Measurements from ENCODE around the gene CCS.

The CCS gene

GRCh38 chr11:66559866-66560676 is 32.9 kb upstream of the CCS start:
- no peak for DNase-seq
- H3K23ac ChIP-seq (ENCODE audit: low read length): no peak overlapping the region
- WGBS (ENCODE audit: extremely low coverage, insufficient coverage, low lambda C conversion rate): no CpG with 5 or more reads among the region's 27 CpGs

GRCh38 chr11:66561178-66561974 is 31.6 kb upstream of the CCS start:
- H2AK5ac ChIP-seq (ENCODE audit: low read length): no peak overlapping the region
- no peak overlapping the region for H2BK5ac ChIP-seq (ENCODE audit: low read length)
- no peak overlapping the region for H4K8ac ChIP-seq (ENCODE audit: low read depth, low read length)
- no peak overlapping the region for H3K23ac ChIP-seq (ENCODE audit: low read length)
- H3K27ac ChIP-seq (ENCODE audit: low read depth, low read length): no peak overlapping the region
- H3K36me3 ChIP-seq (ENCODE audit: control insufficient read depth, insufficient read depth, low read length): no peaks in the 10 kb centered on the region
- H3K56ac ChIP-seq (ENCODE audit: low read length): peak overlapping the region; percentile 25
- H3K79me1 ChIP-seq (ENCODE audit: low read length): no peaks in the 10 kb centered on the region
- no peak overlapping the region for H3K4ac ChIP-seq (ENCODE audit: low read depth, low read length)
- no peak overlapping the region for H2BK120ac ChIP-seq (ENCODE audit: low read depth, low read length)
- no peak overlapping the region for H3K4me2 ChIP-seq (ENCODE audit: low read length)
- no peak overlapping the region for H2BK15ac ChIP-seq (replicated peaks; ENCODE audit: low read depth)
- DNase-seq: no peak
- no CpG with 5 or more reads among the region's 14 CpGs for WGBS (ENCODE audit: extremely low coverage, insufficient coverage, low lambda C conversion rate)
- no peak overlapping the region for H3K9ac ChIP-seq (ENCODE audit: low read length)
- H3K79me2 ChIP-seq (ENCODE audit: control insufficient read depth, insufficient read depth, low read length): no peaks in the 10 kb centered on the region
- no peak overlapping the region for H3K18ac ChIP-seq (ENCODE audit: low read length)
- H3K4me3 ChIP-seq (ENCODE audit: low read length): no peak overlapping the region
- no peak overlapping the region for H4K5ac ChIP-seq (ENCODE audit: low read length)
- H3K27me3 ChIP-seq (ENCODE audit: insufficient read depth, low read length, poor library complexity): no peaks in the 10 kb centered on the region
- H3K4me1 ChIP-seq (ENCODE audit: control insufficient read depth, low read depth, low read length): no peaks in the 10 kb centered on the region

More at GRCh38 chr11:66559866-66560676, 32.9 kb upstream of the CCS start:
- Histone ChIP-seq H3K56ac (ENCODE audit: low read length) (no peak overlapping the region), H2BK120ac (ENCODE audit: low read depth, low read length) (no peak overlapping the region), H3K9ac (ENCODE audit: low read length) (no peak overlapping the region), H2BK15ac (replicated peaks; ENCODE audit: low read depth) (no peak overlapping the region), H3K4me2 (ENCODE audit: low read length) (no peak overlapping the region), H3K4me1 (ENCODE audit: control insufficient read depth, low read depth, low read length) (no peaks in the 10 kb centered on the region), H4K8ac (ENCODE audit: low read depth, low read length) (no peak overlapping the region), H3K18ac (ENCODE audit: low read length) (no peak overlapping the region), H3K79me2 (ENCODE audit: control insufficient read depth, insufficient read depth, low read length) (no peaks in the 10 kb centered on the region), H3K27me3 (ENCODE audit: insufficient read depth, low read length, poor library complexity) (no peaks in the 10 kb centered on the region), H4K5ac (ENCODE audit: low read length) (no peak overlapping the region), H3K79me1 (ENCODE audit: low read length) (no peaks in the 10 kb centered on the region), H3K4ac (ENCODE audit: low read depth, low read length) (no peak overlapping the region), H3K36me3 (ENCODE audit: control insufficient read depth, insufficient read depth, low read length) (no peaks in the 10 kb centered on the region), H3K4me3 (ENCODE audit: low read length) (no peak overlapping the region), H2AK5ac (ENCODE audit: low read length) (no peak overlapping the region), H3K27ac (ENCODE audit: low read depth, low read length) (no peak overlapping the region), H2BK5ac (ENCODE audit: low read length) (no peak overlapping the region)

GRCh38 chr11:66561975-66562248 is 31.1 kb upstream of the CCS start:
- no peak overlapping the region for H3K18ac ChIP-seq (ENCODE audit: low read length)
- H3K23ac ChIP-seq (ENCODE audit: low read length): no peak overlapping the region
- no peak overlapping the region for H3K9ac ChIP-seq (ENCODE audit: low read length)
- H3K4me3 ChIP-seq (ENCODE audit: low read length): no peak overlapping the region
- H3K27ac ChIP-seq (ENCODE audit: low read depth, low read length): no peak overlapping the region
- H2BK120ac ChIP-seq (ENCODE audit: low read depth, low read length): no peak overlapping the region
- no peaks in the 10 kb centered on the region for H3K27me3 ChIP-seq (ENCODE audit: insufficient read depth, low read length, poor library complexity)
- no peak overlapping the region for H3K4ac ChIP-seq (ENCODE audit: low read depth, low read length)
- no peak for DNase-seq
- H2BK15ac ChIP-seq (replicated peaks; ENCODE audit: low read depth): no peak overlapping the region
- no peak overlapping the region for H2BK5ac ChIP-seq (ENCODE audit: low read length)
- H3K56ac ChIP-seq (ENCODE audit: low read length): no peak overlapping the region
- H3K79me2 ChIP-seq (ENCODE audit: control insufficient read depth, insufficient read depth, low read length): no peaks in the 10 kb centered on the region
- no peak overlapping the region for H2AK5ac ChIP-seq (ENCODE audit: low read length)
- no peak overlapping the region for H3K4me2 ChIP-seq (ENCODE audit: low read length)
- no peaks in the 10 kb centered on the region for H3K36me3 ChIP-seq (ENCODE audit: control insufficient read depth, insufficient read depth, low read length)
- H4K8ac ChIP-seq (ENCODE audit: low read depth, low read length): no peak overlapping the region
- no peaks in the 10 kb centered on the region for H3K4me1 ChIP-seq (ENCODE audit: control insufficient read depth, low read depth, low read length)
- no peak overlapping the region for H4K5ac ChIP-seq (ENCODE audit: low read length)
- H3K79me1 ChIP-seq (ENCODE audit: low read length): no peaks in the 10 kb centered on the region
- WGBS (ENCODE audit: extremely low coverage, insufficient coverage, low lambda C conversion rate): no CpG with 5 or more reads among the region's 9 CpGs

- Histone ChIP-seq H3K23ac (ENCODE audit: low read length) (no peak overlapping the region), H3K27me3 (ENCODE audit: insufficient read depth, low read length, poor library complexity) (no peaks in the 10 kb centered on the region), H3K4me3 (ENCODE audit: low read length) (no peak overlapping the region), H3K79me1 (ENCODE audit: low read length) (no peaks in the 10 kb centered on the region), H3K36me3 (ENCODE audit: control insufficient read depth, insufficient read depth, low read length) (no peaks in the 10 kb centered on the region), H3K4ac (ENCODE audit: low read depth, low read length) (no peak overlapping the region), H3K56ac (ENCODE audit: low read length) (no peak overlapping the region), H3K4me1 (ENCODE audit: control insufficient read depth, low read depth, low read length) (no peaks in the 10 kb centered on the region), H2BK15ac (replicated peaks; ENCODE audit: low read depth) (no peak overlapping the region), H3K27ac (ENCODE audit: low read depth, low read length) (no peak overlapping the region), H3K79me2 (ENCODE audit: control insufficient read depth, insufficient read depth, low read length) (no peaks in the 10 kb centered on the region), H2BK5ac (ENCODE audit: low read length) (no peak overlapping the region), H2BK120ac (ENCODE audit: low read depth, low read length) (no peak overlapping the region), H3K9ac (ENCODE audit: low read length) (no peak overlapping the region), H4K5ac (ENCODE audit: low read length) (no peak overlapping the region), H3K18ac (ENCODE audit: low read length) (no peak overlapping the region), H4K8ac (ENCODE audit: low read depth, low read length) (no peak overlapping the region), H3K4me2 (ENCODE audit: low read length) (no peak overlapping the region), H2AK5ac (ENCODE audit: low read length) (no peak overlapping the region)
- WGBS (ENCODE audit: extremely low coverage, insufficient coverage, low lambda C conversion rate): no CpG with 5 or more reads among the region's 2 CpGs
- DNase-seq: no peak
Observed at GRCh38 chr11:66562275-66562674, 30.7 kb upstream of the CCS start.

GRCh38 chr11:66562907-66563583 is 29.9 kb upstream of the CCS start:
- Histone ChIP-seq H3K18ac (ENCODE audit: low read length) (no peak overlapping the region), H2BK15ac (replicated peaks; ENCODE audit: low read depth) (no peak overlapping the region), H2BK5ac (ENCODE audit: low read length) (no peak overlapping the region), H3K4me3 (ENCODE audit: low read length) (no peak overlapping the region), H3K4me2 (ENCODE audit: low read length) (no peak overlapping the region), H3K79me2 (ENCODE audit: control insufficient read depth, insufficient read depth, low read length) (no peaks in the 10 kb centered on the region), H3K79me1 (ENCODE audit: low read length) (no peaks in the 10 kb centered on the region), H4K8ac (ENCODE audit: low read depth, low read length) (no peak overlapping the region), H3K9ac (ENCODE audit: low read length) (no peak overlapping the region), H3K36me3 (ENCODE audit: control insufficient read depth, insufficient read depth, low read length) (no peaks in the 10 kb centered on the region), H3K4me1 (ENCODE audit: control insufficient read depth, low read depth, low read length) (no peaks in the 10 kb centered on the region), H3K27ac (ENCODE audit: low read depth, low read length) (no peak overlapping the region), H2BK120ac (ENCODE audit: low read depth, low read length) (no peak overlapping the region), H4K5ac (ENCODE audit: low read length) (no peak overlapping the region), H3K56ac (ENCODE audit: low read length) (no peak overlapping the region), H3K27me3 (ENCODE audit: insufficient read depth, low read length, poor library complexity) (no peaks in the 10 kb centered on the region), H3K23ac (ENCODE audit: low read length) (no peak overlapping the region), H2AK5ac (ENCODE audit: low read length) (no peak overlapping the region), H3K4ac (ENCODE audit: low read depth, low read length) (no peak overlapping the region)
- WGBS (ENCODE audit: extremely low coverage, insufficient coverage, low lambda C conversion rate): no CpG with 5 or more reads among the region's 20 CpGs
- DNase-seq: no peak

Data from mesendoderm (in vitro differentiated cells).